ENCODE data around the gene TBKBP1. TPM values are rescaled to one million over a fixed set of nuclear protein-coding genes. Genes with fewer than 3 reads are reported as not detected.
A peak's percentile ranks its signal among the peaks of the same experiment; 100 is the strongest.

The TBKBP1 gene
- total and polyA plus RNA-seq, 2 of the 4 experiments (the other 2 are of a cell fraction) = 3.4 to 8.5 TPM

DNA sequence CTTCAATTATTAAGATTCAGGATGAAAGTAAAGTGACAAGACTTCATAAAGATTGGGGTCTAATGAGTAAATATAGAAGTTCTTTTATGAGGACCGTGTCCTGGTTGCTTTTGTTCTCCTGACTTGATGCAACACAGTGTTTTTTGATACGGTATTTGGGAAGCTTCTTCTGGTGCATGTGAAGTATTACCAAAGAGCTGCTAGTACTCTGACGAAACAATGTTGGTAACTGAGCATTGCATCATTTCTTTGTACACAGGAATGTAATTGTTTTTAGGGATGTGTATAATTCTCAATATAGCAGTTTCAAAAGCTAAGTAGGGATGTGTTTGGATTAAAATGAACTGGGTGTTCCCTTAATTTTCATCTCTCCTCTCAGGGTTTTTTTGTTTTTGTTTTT lies 28.3 kb upstream of the TBKBP1 start:
- Histone ChIP-seq H2BK15ac (ENCODE audit: low read depth, low read length) (no peak overlapping the region), H2BK20ac (ENCODE audit: low read depth, low read length) (no peak overlapping the region), H4K5ac (ENCODE audit: low read depth, low read length) (no peak overlapping the region), H3K9ac (ENCODE audit: low read depth, low read length) (no peak overlapping the region), H3K23ac (ENCODE audit: low read depth, low read length) (no peak overlapping the region), H3K27me3 (ENCODE audit: control insufficient read depth, insufficient read depth, low read length) (no peaks in the 10 kb centered on the region), H3K9me1 (ENCODE audit: insufficient read depth, low read length) (no peaks in the 10 kb centered on the region), H3K4ac (ENCODE audit: low read depth, low read length) (no peak overlapping the region), H2BK5ac (ENCODE audit: low read depth, low read length, poor library complexity, severe bottlenecking) (no peak overlapping the region), H3K4me2 (ENCODE audit: low read depth, low read length) (no peak overlapping the region), H4K8ac (ENCODE audit: low read depth in 2 of 2, low read length in 2 of 2) (no peak overlapping the region), H3K18ac (ENCODE audit: low read depth, low read length) (no peak overlapping the region), H2AK5ac (ENCODE audit: low read depth, low read length) (no peak overlapping the region), H2AFZ (replicated peaks; ENCODE audit: low read length, poor library complexity) (no peak overlapping the region), H2AK9ac (replicated peaks; ENCODE audit: low read depth, low read length, poor library complexity) (no peak overlapping the region), H3K14ac (replicated peaks; ENCODE audit: low read depth, low read length) (no peak overlapping the region), H3K27ac (ENCODE audit: insufficient read depth, low read length) (no peak overlapping the region), H3K36me3 (ENCODE audit: control insufficient read depth, insufficient read depth, low read length) (peaks cover 61% of the 10 kb centered on the region), H3K4me3 (ENCODE audit: insufficient read depth, low read depth, low read length) (no peak overlapping the region), H3K4me1 (ENCODE audit: control insufficient read depth, insufficient read depth, low read length) (no peaks in the 10 kb centered on the region; the same call in 1 of the 2 replicates), H3K9me3 (ENCODE audit: control insufficient read depth, insufficient read depth, low read length) (no peaks in the 10 kb centered on the region), H3K56ac (ENCODE audit: extremely low read depth, insufficient read depth, low read length) (no peak overlapping the region), H3K79me1 (ENCODE audit: low read depth in 1 of 2, low read length in 2 of 2) (peaks cover 22 to 27% of the 10 kb centered on the region in 2 experiments), H4K20me1 (ENCODE audit: insufficient read depth, low read length) (peaks cover 34% of the 10 kb centered on the region), H2BK120ac (ENCODE audit: low read depth, low read length) (no peak overlapping the region), H4K91ac (ENCODE audit: insufficient read depth, low read depth, low read length) (no peak overlapping the region)
- ATAC-seq (ENCODE audit: low read depth) (no peak; the same call in 1 of the 2 replicates), DNase-seq (peak; percentile 33)
- ChIA-PET CTCF (interaction anchor here (2.5 kb wide), 1 partner anchor 8 kb away, joined by 10 read pairs; no protein-coding TSS in a partner anchor), POLR2A (ENCODE audit: unreplicated experiment) (interaction anchor here (0.7 kb wide), 1 partner anchor 366 kb away, joined by 3 read pairs; no protein-coding TSS in a partner anchor)
- TF ChIP-seq MAFK (IDR thresholded peaks at IDR 0.05; ENCODE audit: low read depth, low read length) (no peak), MAZ (IDR thresholded peaks at IDR 0.05; ENCODE audit: borderline replicate concordance, low read depth, low read length) (no peak), CEBPB (IDR thresholded peaks at IDR 0.05; ENCODE audit: low read depth, low read length) (peak; percentile 80), NFE2L2 (IDR thresholded peaks at IDR 0.05; ENCODE audit: low read depth, low read length) (no peak), POLR2A (IDR thresholded peaks at IDR 0.05; ENCODE audit: low read depth, low read length) (no peak)
- TF ChIP-seq, protein P1, sequence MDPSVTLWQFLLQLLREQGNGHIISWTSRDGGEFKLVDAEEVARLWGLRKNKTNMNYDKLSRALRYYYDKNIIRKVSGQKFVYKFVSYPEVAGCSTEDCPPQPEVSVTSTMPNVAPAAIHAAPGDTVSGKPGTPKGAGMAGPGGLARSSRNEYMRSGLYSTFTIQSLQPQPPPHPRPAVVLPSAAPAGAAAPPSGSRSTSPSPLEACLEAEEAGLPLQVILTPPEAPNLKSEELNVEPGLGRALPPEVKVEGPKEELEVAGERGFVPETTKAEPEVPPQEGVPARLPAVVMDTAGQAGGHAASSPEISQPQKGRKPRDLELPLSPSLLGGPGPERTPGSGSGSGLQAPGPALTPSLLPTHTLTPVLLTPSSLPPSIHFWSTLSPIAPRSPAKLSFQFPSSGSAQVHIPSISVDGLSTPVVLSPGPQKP (IDR thresholded peaks at IDR 0.05; ENCODE audit: borderline replicate concordance, low read depth, low read length) = no peak
- WGBS, 2 experiments (ENCODE audit: extremely low coverage in 2 of 2, insufficient read length in 1 of 2) = 88% methylated on average over 2 of the region's 3 CpGs; no CpG with 5 or more reads in 1 of the 2 experiments
- intact Hi-C loops (cut with micrococcal nuclease) = no loop called here
- in situ Hi-C loops (cut with MboI; ENCODE audit: low sequenced_read_pairs) = no loop called here
- dilution Hi-C loops (cut with HindIII; ENCODE audit: low sequenced_read_pairs, unreplicated experiment) = no loop called here
- no TSS peak for BruUV-seq (replicated peaks)

All from IMR-90 (cell line).